GM19463 (cell line): ENCODE measurements around the gene RNF212B.

Experiments
- ATAC-seq: cut with Tn5 transposase; IDR thresholded peaks from one replicate; pipeline ENCODE4 v1.9.1; 2021; ENCODE audit warnings: mild to moderate bottlenecking, moderate library complexity; ENCODE audit not compliant: unreplicated experiment

RNF212B gene

DNA sequence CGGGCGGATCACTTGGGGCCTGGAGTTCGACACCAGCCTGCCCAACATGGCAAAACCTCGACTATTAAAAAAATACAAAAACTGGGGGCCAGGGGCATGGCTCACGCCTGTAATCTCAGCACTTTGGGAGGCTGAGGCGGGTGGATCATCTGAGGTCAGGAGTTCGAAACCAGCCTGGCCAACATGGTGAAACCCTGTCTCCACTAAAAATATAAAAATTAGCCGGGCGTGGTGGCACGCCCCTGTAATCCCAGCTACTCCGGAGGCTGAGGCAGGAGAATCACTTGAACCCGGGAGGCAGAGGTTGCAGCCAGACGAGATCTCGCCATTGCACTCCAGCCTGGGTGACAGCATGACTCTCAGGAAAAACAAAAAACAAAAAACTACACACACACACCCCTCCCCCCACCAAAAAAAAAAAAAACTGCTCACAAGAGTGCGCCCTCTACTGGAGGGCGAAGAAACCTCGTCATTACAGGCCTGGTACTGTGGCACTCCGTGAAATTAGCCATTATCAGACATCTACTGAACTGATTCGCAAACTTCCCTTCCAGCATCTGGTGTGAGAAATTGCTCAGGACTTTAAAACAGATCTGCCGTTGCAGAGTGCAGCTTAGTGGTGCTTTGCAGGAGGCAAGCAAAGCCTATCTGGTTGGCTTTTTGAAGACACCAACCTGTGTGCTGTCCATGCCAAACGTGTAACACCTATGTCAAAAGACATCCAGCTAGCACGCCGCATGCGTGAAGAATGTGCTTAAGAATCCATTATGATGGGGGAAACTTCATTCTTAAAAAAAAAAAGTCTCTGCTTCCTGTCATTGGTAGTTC is 57.2 kb downstream of the RNF212B start:
- ATAC-seq: peak; percentile 48

DNA sequence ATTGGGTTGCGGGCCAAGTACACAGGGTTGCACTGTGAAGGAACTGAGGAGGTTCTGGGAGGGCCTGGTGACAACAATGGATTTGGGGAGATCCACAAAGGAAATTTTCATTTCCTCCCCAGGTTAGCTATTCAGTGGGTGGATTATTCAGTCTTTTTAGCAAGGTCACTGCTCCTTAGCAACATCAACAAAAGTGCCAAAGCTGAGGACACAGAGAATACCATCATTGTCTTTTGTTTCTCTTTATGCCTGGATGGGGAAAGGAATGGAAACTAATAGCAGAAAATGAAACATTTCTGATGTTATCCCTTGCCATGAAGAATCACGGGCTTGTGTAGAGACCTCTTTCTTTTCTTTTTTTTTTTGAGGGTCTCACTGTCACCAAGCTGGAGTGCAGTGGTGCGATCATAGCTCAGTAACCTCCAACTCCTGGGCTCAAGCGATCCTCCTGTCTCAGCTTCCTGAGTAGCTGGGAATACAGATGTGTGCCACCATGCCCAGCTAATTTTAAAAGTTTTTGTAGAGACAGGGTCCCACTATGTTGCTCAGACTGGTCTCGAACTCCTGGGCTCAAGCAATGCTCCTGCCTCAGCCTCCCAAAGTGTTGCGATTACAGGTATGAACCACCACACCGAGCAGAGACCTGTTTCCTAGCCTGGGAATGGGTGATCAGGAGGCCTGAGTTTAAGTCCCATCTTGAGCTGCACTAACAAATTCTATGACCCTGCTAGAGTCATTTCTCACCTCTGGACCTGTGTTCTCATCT is 58.5 kb downstream of the RNF212B start:
- no peak for ATAC-seq

GRCh38 chr14:23297096-23297495 is 59.4 kb downstream of the RNF212B start:
- ATAC-seq: no peak

- no peak for ATAC-seq
These were observed 60.0 kb downstream of the RNF212B start for GRCh38 chr14:23297611-23298277.

DNA sequence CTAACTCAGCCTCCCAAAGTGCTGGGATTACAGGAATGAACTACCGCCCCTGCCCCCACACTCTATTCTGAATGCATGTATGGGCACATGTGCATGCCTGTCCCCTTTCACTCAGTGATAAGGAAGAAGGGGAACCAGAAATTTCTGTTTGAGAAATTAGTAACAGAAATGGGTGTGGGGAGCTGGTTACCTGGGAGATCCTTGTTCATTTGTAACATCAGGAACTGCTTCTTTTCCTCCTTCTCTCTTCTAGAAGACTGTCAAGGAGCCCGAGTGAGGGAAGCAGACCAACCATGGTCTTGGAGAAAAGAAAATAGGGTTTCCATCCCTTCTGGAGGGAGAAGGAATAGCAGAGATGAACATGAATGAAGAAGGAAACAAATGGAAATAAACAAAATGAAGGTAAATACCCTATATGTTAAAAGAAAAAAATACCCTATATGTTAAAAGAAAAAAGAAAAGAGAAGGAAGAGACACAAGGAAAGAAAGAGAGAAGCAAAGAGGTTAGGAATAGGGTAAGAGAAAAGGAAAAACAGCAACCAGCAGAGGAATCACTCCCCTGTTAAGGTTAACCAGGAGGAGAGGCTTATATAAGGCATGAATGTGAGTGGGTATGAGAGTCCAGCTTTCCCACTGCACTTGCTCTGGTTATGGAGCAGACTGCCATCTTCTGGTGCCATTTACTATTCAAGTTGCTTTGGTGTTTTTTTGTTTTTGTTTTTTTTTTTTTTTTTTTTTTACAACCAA is 61.6 kb downstream of the RNF212B start:
- ATAC-seq: no peak

DNA sequence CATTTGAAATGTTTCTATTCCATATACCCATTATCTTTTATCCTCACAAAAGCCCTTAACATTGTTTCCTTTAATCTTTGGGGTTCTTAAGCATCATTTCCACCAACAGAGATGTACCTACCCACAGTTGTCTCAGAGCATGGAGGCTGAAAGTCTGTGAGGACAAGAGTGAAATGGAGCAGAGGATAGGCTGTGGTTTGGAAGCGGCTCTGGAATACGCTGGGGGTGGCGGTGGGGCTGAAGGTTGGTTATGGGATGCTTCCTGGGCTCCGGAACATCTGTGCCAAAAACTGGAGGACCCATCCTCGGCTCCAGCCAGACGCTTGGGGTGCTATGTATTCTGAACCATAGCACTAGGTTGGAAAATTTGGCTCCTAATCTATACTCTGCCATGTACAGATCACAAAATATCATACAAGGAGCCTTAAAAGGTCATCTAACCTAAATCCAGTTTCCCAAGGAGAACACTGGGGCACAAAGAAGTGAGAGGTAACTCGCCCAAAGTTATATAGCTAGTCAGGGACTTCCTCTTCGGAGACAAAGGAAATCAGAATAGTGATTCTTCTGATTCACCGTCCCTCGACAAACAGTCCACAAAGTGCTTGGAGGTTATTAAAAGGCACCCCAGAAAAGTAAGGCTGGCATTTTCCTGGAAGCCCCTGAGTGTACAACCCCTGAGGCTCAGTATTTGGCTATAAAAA is 62.4 kb downstream of the RNF212B start:
- ATAC-seq: no peak

GRCh38 chr14:23300687-23301223 is 63.0 kb downstream of the RNF212B start:
- ATAC-seq: no peak

- ATAC-seq: peak; percentile 72
These were observed 63.7 kb downstream of the RNF212B start for GRCh38 chr14:23301288-23301968.

DNA sequence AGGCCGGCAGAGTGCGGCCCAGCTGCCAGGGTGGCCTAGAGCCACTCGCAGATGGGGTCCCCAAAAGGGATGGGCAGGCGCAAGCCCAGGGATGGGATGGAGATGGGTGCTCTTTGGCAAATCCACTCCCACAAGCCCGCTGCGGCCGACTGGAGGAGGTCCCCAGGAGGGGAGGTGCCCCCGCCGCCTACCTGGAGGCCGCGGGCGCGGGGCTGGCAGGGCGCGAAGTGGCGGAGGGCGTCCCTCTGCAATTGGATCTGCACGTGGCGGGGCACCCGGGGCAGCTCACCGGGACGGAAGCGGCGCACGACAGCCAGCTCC is 64.2 kb downstream of the RNF212B start:
- ATAC-seq: peak; percentile 4

GRCh38 chr14:23302290-23303225 is 64.8 kb downstream of the RNF212B start, which contains the start of gene PPP1R3E:
PPP1R3E (minus strand) TSS chr14:23302859; CDS start chr14:23302576, 283 bp downstream.
- ATAC-seq: peak; percentile 30

DNA sequence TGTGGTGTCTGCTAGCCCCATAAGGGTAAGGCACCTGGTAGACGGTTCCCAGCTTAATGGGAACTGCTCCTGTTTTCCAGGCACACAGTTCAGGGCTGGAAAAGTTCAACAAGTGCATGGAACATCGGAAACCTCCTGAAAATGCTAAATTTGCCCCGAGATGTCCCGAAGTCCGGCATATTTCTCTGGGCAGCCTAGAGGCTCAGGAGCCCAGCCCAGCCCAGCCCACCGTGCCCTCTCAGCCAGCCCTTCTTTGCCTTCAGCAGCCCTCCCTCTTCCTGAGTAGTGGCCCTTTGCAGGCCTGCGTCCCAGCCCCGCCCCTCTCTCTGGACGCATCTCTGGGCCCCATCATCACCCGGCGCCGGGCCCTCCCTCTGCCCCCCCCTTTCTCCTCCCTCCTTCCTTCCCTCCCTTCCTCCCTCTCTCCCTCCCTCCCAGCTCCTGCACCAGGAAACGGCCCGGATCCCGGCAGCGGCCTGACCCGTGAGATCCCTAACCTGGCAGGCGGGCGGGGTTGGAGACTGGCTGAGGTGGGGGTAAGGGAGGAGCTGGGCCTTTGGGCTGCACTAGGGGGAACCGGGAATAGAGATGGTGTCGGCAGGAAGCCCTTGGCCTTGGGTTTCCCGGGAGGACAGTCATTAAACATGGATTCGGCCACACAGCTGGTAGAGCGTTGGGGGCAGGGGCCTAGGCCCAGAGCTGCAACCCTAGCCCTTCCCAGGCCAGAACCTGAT is 68.8 kb downstream of the RNF212B start, which contains the start of gene BCL2L2:
BCL2L2 (plus strand) TSS at position 422 of the 734 bp plus-strand sequence. CDS start 935 bp downstream, outside the sequence.
- ATAC-seq: peak; percentile 28

DNA sequence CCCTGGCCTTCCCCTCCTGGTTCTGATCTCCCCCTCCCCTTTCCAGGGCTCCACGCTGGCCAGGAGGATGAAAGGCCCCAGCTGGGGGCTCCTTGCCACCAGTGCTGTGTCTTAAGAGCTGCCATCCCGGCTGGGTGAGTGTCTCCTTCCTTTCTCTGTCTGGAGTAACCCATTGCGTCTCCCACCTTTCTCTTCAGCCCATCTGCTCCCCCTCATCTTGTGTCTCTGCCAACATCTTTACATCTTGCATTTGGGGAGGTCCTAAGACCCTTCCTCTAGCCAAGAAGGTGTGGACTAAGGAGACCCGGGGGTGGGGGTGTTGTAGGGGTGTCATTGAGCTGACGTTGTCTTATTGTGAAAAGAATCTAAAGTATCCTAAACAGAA is 69.4 kb downstream of the RNF212B start:
- ATAC-seq: no peak

GRCh38 chr14:23307687-23308644 is 70.2 kb downstream of the RNF212B start:
- no peak for ATAC-seq

DNA sequence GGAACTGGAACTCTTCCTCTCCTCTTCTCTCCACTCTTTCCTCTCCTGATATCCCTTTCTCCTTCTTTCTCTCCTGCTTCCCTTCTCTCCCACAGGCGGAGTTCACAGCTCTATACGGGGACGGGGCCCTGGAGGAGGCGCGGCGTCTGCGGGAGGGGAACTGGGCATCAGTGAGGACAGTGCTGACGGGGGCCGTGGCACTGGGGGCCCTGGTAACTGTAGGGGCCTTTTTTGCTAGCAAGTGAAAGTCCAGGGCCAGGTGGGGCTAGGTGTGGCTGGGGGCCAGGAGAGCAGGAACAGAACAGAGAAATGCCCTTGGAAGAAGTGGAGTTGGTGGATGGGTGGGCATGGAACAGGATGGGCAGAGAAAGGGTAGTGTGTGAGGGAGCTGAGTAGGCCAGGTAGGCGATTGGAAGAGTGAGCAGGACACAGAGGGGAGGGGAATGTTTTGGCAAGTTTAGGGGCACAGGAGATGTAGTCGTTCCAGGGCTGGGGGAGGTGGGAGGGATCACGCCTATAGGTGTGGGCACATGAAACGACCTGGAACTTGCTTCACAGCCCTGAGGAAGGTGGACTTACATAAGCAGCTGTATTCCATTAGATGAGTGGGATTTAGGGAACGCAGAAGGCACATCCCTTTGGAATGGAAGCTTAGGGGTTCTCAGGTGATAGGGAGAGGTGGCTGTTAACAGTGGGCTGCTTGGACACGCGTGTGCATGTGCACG is 71.1 kb downstream of the RNF212B start:
- ATAC-seq: no peak

DNA sequence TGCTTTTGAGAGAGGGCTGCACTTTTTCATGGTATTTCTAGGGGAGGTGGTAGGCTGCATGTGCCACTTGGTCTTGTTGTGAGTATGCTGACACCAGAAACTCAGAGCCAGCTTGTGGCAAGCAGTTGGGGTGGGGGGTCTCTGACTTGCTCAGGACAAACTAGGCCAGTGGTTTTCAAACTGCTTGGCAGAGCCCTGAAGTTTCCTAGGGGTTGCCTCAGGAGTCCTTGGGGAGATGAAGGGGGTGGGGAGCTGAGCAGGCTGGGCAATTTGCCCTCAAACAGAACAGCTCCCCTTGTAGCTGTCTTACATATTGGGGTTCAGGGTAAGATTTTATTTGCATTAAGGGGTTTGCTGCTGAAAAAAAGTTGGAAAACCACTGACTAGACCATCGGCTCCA is 72.8 kb downstream of the RNF212B start:
- ATAC-seq: no peak

DNA sequence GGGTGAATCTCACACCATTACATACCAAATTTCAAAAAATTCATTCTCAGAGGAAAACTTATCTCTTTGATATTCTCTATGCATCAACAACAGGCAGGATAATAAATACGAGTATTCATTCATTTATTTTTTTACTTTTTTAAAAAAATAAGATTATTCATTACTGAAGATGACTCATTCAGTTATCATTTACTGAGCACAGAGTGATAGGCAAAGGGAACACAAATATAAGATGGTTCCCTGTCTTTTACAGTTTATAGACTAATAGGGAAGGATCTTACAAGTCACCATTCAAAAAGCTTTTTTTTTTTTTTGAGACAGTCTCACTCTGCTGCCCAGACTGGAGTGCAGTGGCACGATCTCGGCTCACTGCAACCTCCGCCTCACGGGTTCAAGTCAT is 78.6 kb downstream of the RNF212B start:
- ATAC-seq: no peak
